ENCODE measurements around the gene LRP2BP.
"Not testable (repeated sequence)": the region's sequence is repeated elsewhere in the genome, so short reads cannot be mapped to it uniquely, and the experiment has no call there.

Gene LRP2BP

GRCh38 chr4:185358959-185359358, 36.8 kb downstream of the LRP2BP start:
- no peak for DNase-seq

GRCh38 chr4:185358514-185358913, 37.2 kb downstream of the LRP2BP start:
- no peak for DNase-seq

- no peak for DNase-seq
Measured at GRCh38 chr4:185357733-185358440, 37.8 kb downstream of the LRP2BP start.

GRCh38 chr4:185357211-185357610, 38.5 kb downstream of the LRP2BP start:
- peak in 1 of 2 experiments; percentile 26 for DNase-seq

GRCh38 chr4:185352741-185353140, 43.0 kb downstream of the LRP2BP start:
- DNase-seq, result no peak

- DNase-seq, result no peak
Measured at GRCh38 chr4:185352202-185352601, 43.5 kb downstream of the LRP2BP start.

GRCh38 chr4:185351691-185352090, 44.0 kb downstream of the LRP2BP start:
- DNase-seq, result no peak

GRCh38 chr4:185346975-185347601, 48.6 kb downstream of the LRP2BP start:
- no peak for DNase-seq

GRCh38 chr4:185344743-185345538, 50.8 kb downstream of the LRP2BP start:
- DNase-seq, result no peak

GRCh38 chr4:185343726-185344581, 51.8 kb downstream of the LRP2BP start:
- peak; percentile 20 to 44 for DNase-seq

- peak in 1 of 2 experiments; percentile 25 for DNase-seq
Measured at GRCh38 chr4:185341841-185342240, 53.9 kb downstream of the LRP2BP start.

GRCh38 chr4:185341377-185341776, 54.3 kb downstream of the LRP2BP start:
- DNase-seq, result no peak

- DNase-seq, result no peak
Measured at GRCh38 chr4:185339941-185340340, 55.8 kb downstream of the LRP2BP start.

- no peak for DNase-seq
Measured at GRCh38 chr4:185335579-185335978, 60.1 kb downstream of the LRP2BP start.

GRCh38 chr4:185334326-185334725, 61.4 kb downstream of the LRP2BP start:
- DNase-seq, result no peak

- no peak for DNase-seq
Measured at GRCh38 chr4:185332575-185333464, 62.9 kb downstream of the LRP2BP start.

GRCh38 chr4:185329879-185330510, 65.7 kb downstream of the LRP2BP start:
- DNase-seq, result not testable (repeated sequence)

GRCh38 chr4:185328586-185328985, 67.1 kb downstream of the LRP2BP start:
- DNase-seq, result no peak

GRCh38 chr4:185325721-185326120, 70.0 kb downstream of the LRP2BP start:
- not testable (repeated sequence) for DNase-seq

GRCh38 chr4:185324361-185324760, 71.4 kb downstream of the LRP2BP start:
- DNase-seq, result not testable (repeated sequence)

GRCh38 chr4:185323606-185324005, 72.1 kb downstream of the LRP2BP start:
- no peak for DNase-seq

Measured in activated CD4-positive, alpha-beta T cell treated with anti-CD3 and anti-CD28 coated beads, Interleukin-2, amount 50 U/mL, for 48 hours (primary cell).